ENCODE results near the gene MYH13. TPM values are rescaled to one million over a fixed set of nuclear protein-coding genes. Genes with fewer than 3 reads are reported as not detected.

MYH13 gene
- under 0.01 and 0.05 TPM in 2 replicates for total RNA-seq

DNA sequence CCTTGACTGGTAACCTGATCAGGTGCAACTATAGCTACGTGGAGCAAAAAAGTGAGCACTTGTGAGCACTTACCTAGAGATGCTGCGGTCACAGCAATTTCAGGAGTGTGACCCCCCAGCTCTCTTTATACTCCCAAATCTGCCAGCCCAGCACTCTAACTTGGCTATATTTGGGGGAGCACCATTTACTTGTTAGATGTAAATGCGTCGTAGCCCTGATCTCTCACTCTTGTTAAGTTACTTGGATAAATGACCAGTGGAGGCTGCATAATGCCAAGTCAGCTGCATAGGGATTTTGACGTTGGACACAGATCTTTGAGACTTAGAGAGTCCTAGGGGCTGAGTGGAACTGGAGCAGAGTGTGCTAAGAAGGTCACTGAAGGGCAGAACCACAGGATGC is at the start of gene MYH13:
Gene MYH13, minus strand, starts transcription at position 101 of the 400 bp plus-strand sequence. CDS start 8,476 bp downstream, outside the sequence.

DNA sequence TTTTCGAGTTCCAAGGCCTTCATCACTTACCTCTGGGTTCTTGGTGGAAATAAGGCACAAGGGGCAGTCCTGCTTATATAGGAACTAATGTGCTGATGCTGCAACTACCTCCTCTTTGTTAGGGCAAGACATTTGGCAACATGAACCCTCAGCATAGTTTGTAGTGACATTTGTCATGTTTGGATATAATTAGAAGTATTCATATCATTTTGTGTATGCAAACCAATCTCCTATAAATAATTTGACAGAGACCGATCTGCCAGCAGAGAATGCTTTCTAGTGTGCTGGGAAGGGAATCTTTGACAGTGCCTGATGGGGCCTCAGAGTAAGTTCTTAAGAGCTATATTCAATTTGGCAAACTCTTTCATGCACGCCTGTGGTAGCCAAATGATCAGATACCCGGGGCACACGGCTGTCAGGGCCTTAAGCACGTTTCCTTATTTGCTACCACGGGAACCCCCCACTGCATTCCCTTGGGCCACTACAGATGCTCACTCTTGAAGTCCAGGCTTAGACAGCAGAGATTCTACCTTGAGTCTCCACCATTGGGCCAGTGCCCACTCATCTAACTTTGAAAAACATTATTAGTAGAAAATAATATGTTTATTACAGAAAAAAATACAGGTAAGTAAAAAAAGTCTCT is 49.2 kb upstream of the MYH13 start, which contains the start of gene MYH8:
Gene MYH8, minus strand, starts transcription at position 51 of the 643 bp plus-strand sequence. CDS start 1,723 bp downstream, outside the sequence.

Other genes with a start within 250 kb of the MYH13 start
- 2.8 and 16.0 TPM in 2 replicates for gene GAS7, start 174.4 kb downstream of the MYH13 start, total RNA-seq
- under 0.01 and 0.09 TPM in 2 replicates for gene MYH8, start 48.9 kb upstream of the MYH13 start, total RNA-seq
- gene MYH4, start 96.6 kb upstream of the MYH13 start, total RNA-seq = under 0.01 TPM in 1 of 2 replicates, not detected in the other
- under 0.01 and 0.09 TPM in 2 replicates for gene MYH1, start 145.5 kb upstream of the MYH13 start, total RNA-seq
- gene MYH2, start 176.7 kb upstream of the MYH13 start, total RNA-seq = under 0.01 and 0.97 TPM in 2 replicates